ENCODE data around the gene PTPRN2.

The PTPRN2 gene

GRCh38 chr7:157643525-157643970 lies 944.1 kb downstream of the PTPRN2 start:
- TF ChIP-seq POLR2A (IDR thresholded peaks at IDR 0.05; ENCODE audit: low read depth, low read length), result no peak
- DNase-seq (ENCODE audit: insufficient read length, low spot score) (no peak), FAIRE-seq (no peak)

GRCh38 chr7:157641866-157642265 lies 945.8 kb downstream of the PTPRN2 start:
- DNase-seq (ENCODE audit: insufficient read length, low spot score), result no peak
- no peak for FAIRE-seq
- TF ChIP-seq POLR2A (IDR thresholded peaks at IDR 0.05; ENCODE audit: low read depth, low read length), result no peak

- TF ChIP-seq POLR2A (IDR thresholded peaks at IDR 0.05; ENCODE audit: low read depth, low read length), result no peak
- no peak for DNase-seq (ENCODE audit: insufficient read length, low spot score)
- no peak for FAIRE-seq
Measured at GRCh38 chr7:157640144-157640543, 947.5 kb downstream of the PTPRN2 start.

GRCh38 chr7:157638563-157638962 lies 949.1 kb downstream of the PTPRN2 start:
- no peak for FAIRE-seq
- no peak for TF ChIP-seq POLR2A (IDR thresholded peaks at IDR 0.05; ENCODE audit: low read depth, low read length)
- DNase-seq (ENCODE audit: insufficient read length, low spot score), result no peak

- DNase-seq (ENCODE audit: insufficient read length, low spot score), result no peak
- FAIRE-seq, result no peak
- TF ChIP-seq POLR2A (IDR thresholded peaks at IDR 0.05; ENCODE audit: low read depth, low read length), result no peak
Measured at GRCh38 chr7:157637216-157637949, 950.2 kb downstream of the PTPRN2 start.

- TF ChIP-seq POLR2A (IDR thresholded peaks at IDR 0.05; ENCODE audit: low read depth, low read length), result no peak
- DNase-seq (ENCODE audit: insufficient read length, low spot score) (no peak), FAIRE-seq (no peak)
Measured at GRCh38 chr7:157635669-157636068, 952.0 kb downstream of the PTPRN2 start.

- DNase-seq (ENCODE audit: insufficient read length, low spot score) (no peak), FAIRE-seq (no peak)
- TF ChIP-seq POLR2A (IDR thresholded peaks at IDR 0.05; ENCODE audit: low read depth, low read length), result no peak
Measured at GRCh38 chr7:157635148-157635500, 952.5 kb downstream of the PTPRN2 start.

GRCh38 chr7:157634401-157635147 lies 953.0 kb downstream of the PTPRN2 start:
- TF ChIP-seq POLR2A (IDR thresholded peaks at IDR 0.05; ENCODE audit: low read depth, low read length), result no peak
- FAIRE-seq, result no peak
- no peak for DNase-seq (ENCODE audit: insufficient read length, low spot score)

GRCh38 chr7:157633465-157634185 lies 954.0 kb downstream of the PTPRN2 start:
- no peak for DNase-seq (ENCODE audit: insufficient read length, low spot score)
- FAIRE-seq, result no peak
- no peak for TF ChIP-seq POLR2A (IDR thresholded peaks at IDR 0.05; ENCODE audit: low read depth, low read length)

GRCh38 chr7:157630301-157630853 lies 957.2 kb downstream of the PTPRN2 start:
- no peak for FAIRE-seq
- no peak for TF ChIP-seq POLR2A (IDR thresholded peaks at IDR 0.05; ENCODE audit: low read depth, low read length)
- no peak for DNase-seq (ENCODE audit: insufficient read length, low spot score)

GRCh38 chr7:157628456-157628855 lies 959.2 kb downstream of the PTPRN2 start:
- TF ChIP-seq POLR2A (IDR thresholded peaks at IDR 0.05; ENCODE audit: low read depth, low read length), result no peak
- FAIRE-seq, result no peak
- DNase-seq (ENCODE audit: insufficient read length, low spot score), result no peak

GRCh38 chr7:157627646-157628045 lies 960.0 kb downstream of the PTPRN2 start:
- DNase-seq (ENCODE audit: insufficient read length, low spot score), result no peak
- FAIRE-seq, result no peak
- TF ChIP-seq POLR2A (IDR thresholded peaks at IDR 0.05; ENCODE audit: low read depth, low read length), result no peak

- FAIRE-seq, result no peak
Measured at GRCh38 chr7:157627033-157627432, 960.6 kb downstream of the PTPRN2 start.

More at GRCh38 chr7:157627033-157627432, 960.6 kb downstream of the PTPRN2 start:
- no peak for DNase-seq (ENCODE audit: insufficient read length, low spot score)
- TF ChIP-seq POLR2A (IDR thresholded peaks at IDR 0.05; ENCODE audit: low read depth, low read length), result no peak
